BE2C (cell line): Measurements from ENCODE around the gene CYP2A6.

Source experiments
- DNase-seq: peaks from one replicate; pipeline ENCODE4 v3.0.0-alpha.2; 2020
- H3K27me3 ChIP-seq: fragments of 250-450 bp; sonication (Bioruptor Pico); 2 replicates; pipeline ENCODE4 v1.5.1; 2020; ENCODE audit warnings: mild to moderate bottlenecking
- H3K36me3 ChIP-seq: fragments of 250-450 bp; sonication (Bioruptor Pico); 2 replicates; pipeline ENCODE4 v1.5.1; 2020; ENCODE audit warnings: mild to moderate bottlenecking
- H3K4me1 ChIP-seq: fragments of 250-450 bp; sonication (Bioruptor Pico); 2 replicates; pipeline ENCODE4 v1.5.1; 2020
- H3K4me3 ChIP-seq: 2 replicates; pipeline ENCODE4 v1.5.1; 2011; ENCODE audit warnings: low read depth, low read length
- H3K9me3 ChIP-seq: fragments of 250-450 bp; sonication (Bioruptor Pico); 2 replicates; pipeline ENCODE4 v1.5.1; 2020
- CTCF ChIP-seq: IDR thresholded peaks from 2 replicates; pipeline ENCODE4 v1.5.1; 2012; ENCODE audit warnings: mild to moderate bottlenecking, low read depth, low read length

The CYP2A6 gene

GRCh38 chr19:40799558-40800338 lies 50.5 kb downstream of the CYP2A6 start:
- Histone ChIP-seq H3K4me1 (peaks cover 20% of the 10 kb centered on the region), H3K4me3 (peak overlapping the region; percentile 89), H3K27me3 (no peaks in the 10 kb centered on the region), H3K36me3 (peaks cover 18% of the 10 kb centered on the region), H3K9me3 (no peaks in the 10 kb centered on the region)
- no peak for TF ChIP-seq CTCF
- DNase-seq = peak; percentile 44

GRCh38 chr19:40798683-40799557 lies 51.3 kb downstream of the CYP2A6 start, which contains the start of gene EGLN2:
Gene EGLN2 (plus strand): TSS chr19:40799191. CDS start chr19:40800573, 1,382 bp downstream.
- peak within 1 kb of the TSS; percentile 89 for H3K4me3 ChIP-seq

GRCh38 chr19:40797963-40798682 lies 52.1 kb downstream of the CYP2A6 start:
- Histone ChIP-seq H3K4me1 (peaks cover 6% of the 10 kb centered on the region; the same call in 1 of the 2 replicates), H3K27me3 (no peaks in the 10 kb centered on the region), H3K4me3 (peak overlapping the region; percentile 71), H3K9me3 (no peaks in the 10 kb centered on the region), H3K36me3 (peaks cover 13% of the 10 kb centered on the region)
- peak; percentile 73 for DNase-seq
- TF ChIP-seq CTCF = peak; percentile 53

More at GRCh38 chr19:40798683-40799557, 51.3 kb downstream of the CYP2A6 start, which contains the start of gene EGLN2:
- no peaks in the 10 kb centered on the region for H3K27me3 ChIP-seq
- peaks cover 14% of the 10 kb centered on the region; the same call in 1 of the 2 replicates for H3K4me1 ChIP-seq
- no peaks in the 10 kb centered on the region for H3K9me3 ChIP-seq
- no peak for TF ChIP-seq CTCF
- DNase-seq = peak; percentile 100
- H3K36me3 ChIP-seq = peaks cover 18% of the 10 kb centered on the region

DNA sequence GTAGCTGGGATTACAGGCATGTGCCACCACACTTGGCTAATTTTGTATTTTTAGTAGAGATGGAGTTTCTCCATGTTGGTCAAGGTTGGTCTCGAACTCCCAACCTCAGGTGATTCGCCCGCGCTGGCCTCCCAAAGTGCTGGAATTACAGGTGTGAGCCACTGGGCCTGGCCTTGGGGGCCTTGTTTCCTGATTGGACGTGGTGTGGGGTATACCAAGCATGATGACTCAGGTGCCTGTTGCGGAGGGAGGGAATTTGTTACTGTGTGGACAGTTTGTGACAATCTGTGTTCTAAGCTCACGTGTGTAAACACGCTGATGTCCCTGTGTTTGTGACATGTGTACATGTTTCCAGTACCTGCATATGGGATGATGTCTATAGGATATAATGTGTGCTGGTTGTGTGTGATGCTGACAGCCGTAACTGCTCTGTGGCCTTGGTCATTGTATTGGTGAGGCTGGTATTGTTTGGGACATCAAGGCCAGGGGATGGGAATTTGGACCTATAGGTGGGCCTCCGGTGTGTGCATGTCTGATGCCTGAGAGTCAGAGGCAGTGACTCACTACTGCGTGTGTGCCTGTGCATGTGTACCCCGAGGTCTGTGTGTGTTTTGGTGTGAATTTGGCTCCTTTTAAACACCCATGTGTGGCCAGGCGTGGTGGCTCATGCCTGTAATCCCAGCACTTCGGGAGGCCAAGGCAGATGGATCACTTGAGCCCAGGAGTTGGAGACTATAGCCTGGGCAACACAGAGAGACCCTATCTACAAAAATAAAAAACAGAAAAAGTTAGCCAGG lies 52.9 kb downstream of the CYP2A6 start:
- Histone ChIP-seq H3K9me3 (no peaks in the 10 kb centered on the region), H3K4me1 (peaks cover under 1% of the 10 kb centered on the region; the same call in 1 of the 2 replicates), H3K36me3 (peaks cover 10% of the 10 kb centered on the region), H3K27me3 (no peaks in the 10 kb centered on the region), H3K4me3 (no peak overlapping the region; the same call in 1 of the 2 replicates)
- no peak for DNase-seq
- TF ChIP-seq CTCF = no peak
